Activated CD4-positive, alpha-beta T cell treated with anti-CD3 and anti-CD28 coated beads for 48 hours (primary cell): ENCODE data around the gene DHH.

Experiments
- DNase-seq: peaks from one replicate; pipeline ENCODE4 v3.0.0-alpha.2; 2020

Gene DHH

GRCh38 chr12:49108958-49109404 lies 14.4 kb upstream of the DHH start:
- no peak for DNase-seq

DNA sequence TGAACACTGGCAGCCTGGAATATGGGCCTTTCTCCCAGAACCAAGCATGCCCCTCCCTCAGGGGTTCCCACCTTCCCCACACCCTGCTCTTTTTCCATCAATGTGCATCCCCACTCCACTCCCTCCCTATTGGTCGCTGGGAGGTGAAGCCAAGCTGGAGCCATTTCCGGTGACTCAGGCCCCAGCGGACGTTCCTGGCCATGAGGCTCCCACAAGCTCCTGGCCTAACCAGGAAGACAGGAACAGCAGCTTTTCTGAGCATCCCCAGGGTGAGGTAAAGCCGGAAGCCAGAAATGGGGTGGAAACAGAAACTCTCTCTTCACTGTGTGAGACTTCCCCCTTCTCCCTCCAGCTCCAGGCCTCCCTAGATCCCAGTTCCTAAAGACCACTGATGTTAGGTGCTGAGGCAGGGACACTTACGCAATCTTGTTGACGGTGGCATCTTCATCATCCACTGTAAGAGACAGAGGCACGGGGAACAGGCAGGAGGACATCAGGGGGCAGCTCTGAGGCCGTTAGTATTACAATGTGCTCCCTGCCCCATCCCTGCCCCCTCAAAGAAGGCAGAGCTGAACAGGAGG lies 11.0 kb upstream of the DHH start:
- no peak for DNase-seq

GRCh38 chr12:49104822-49105221 lies 10.2 kb upstream of the DHH start:
- no peak for DNase-seq

- DNase-seq, result no peak
These were observed 5.8 kb upstream of the DHH start for GRCh38 chr12:49100380-49100779.

DNA sequence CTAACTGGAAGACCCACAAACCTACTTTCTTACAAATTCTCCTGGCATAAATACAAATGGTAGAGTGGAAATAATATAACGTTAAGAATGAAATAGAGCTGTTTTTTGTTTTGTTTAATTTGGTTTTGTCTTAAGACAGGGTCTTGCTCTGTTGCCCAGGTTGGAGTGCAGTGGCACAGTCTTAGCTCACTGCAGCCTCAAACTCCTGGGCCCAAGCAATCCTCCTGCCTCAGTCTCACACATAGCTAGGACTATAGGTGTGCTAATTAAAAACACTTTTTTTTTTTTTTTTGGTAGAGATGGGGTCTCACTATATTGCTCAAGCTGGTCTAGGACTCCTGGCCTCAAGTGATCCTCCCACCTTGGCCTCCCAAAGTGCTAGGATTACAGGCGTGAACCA lies 4.1 kb upstream of the DHH start:
- no peak for DNase-seq

DNA sequence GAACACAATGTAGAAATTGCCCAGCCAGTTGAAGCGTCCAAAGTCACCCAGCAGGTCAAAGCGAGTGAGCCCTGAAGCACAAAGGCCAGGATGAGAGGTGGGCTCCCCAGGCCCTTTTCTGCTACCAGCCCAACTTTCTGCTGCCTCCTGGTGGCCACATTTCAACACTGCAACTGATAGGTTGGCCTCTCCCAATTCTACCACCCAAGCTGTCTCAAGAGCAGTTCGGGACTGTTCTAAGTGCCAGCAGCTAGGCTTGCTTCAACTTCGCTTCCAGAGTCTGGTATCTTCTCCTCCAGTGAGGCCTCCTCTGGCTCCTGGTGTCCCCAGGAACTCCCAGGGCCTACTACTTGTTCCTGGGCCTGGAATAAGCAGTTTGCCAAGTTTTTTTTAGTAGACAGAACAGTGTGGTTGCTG lies 3.4 kb upstream of the DHH start:
- peak; percentile 74 for DNase-seq

DNA sequence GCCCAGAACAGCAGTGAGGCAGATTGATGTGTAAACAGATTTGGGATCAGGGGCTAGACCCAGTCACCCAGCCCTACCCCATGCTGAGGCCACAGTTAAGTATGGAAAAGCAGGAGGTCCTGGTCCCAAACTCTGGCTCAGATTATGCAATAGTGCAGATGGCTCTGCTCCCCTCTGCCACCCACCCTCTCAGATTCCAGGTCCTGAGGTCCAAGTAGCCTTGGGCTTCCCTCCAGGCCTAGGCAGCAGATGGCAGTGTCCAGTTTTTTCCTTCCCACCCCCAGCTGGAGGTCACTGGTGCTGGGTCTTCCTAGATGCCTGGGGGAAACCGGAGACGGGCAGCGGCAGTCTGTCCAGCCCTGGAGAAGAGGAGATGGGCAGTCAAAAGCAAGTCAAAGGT lies 2.8 kb upstream of the DHH start:
- DNase-seq, result no peak

DNA sequence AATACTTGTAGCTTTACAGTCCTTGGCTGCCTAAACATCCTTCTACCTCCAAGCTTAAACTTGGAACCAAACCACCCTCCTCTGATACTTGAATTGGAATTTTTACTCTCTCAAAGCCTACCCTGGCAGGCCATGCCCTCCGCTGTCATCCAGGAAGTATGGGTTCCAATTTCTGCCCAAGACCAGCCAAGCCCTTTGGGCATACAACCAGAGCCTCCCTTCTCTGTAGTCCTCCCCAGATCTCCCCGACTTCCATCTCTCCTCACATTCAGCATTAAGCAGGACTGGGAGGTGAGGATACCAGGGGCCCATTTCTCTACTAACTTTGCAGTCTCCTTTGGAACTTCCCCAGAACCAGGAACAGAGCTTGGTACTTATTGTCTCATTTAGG lies 369 bp upstream of the DHH start:
- DNase-seq, result no peak

DNA sequence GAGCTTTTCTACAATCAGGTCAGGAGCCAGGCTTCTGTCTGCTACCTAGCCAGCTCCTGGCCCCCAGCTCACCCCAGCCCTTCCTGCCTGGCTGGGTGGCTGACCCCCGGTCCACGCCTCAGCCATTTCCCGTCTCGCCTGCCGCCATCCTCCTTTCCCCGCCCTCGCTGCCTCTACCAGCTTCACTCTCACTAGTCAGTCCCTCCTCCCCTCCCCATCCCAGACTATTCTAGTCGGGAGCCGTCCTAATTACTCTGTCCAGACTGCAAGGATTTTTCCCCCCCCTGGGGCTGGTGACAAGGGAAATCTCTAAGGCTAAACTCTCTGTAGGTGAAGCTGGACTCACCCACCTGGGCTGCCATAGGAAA lies 825 bp downstream of the DHH start:
- no peak for DNase-seq

DNA sequence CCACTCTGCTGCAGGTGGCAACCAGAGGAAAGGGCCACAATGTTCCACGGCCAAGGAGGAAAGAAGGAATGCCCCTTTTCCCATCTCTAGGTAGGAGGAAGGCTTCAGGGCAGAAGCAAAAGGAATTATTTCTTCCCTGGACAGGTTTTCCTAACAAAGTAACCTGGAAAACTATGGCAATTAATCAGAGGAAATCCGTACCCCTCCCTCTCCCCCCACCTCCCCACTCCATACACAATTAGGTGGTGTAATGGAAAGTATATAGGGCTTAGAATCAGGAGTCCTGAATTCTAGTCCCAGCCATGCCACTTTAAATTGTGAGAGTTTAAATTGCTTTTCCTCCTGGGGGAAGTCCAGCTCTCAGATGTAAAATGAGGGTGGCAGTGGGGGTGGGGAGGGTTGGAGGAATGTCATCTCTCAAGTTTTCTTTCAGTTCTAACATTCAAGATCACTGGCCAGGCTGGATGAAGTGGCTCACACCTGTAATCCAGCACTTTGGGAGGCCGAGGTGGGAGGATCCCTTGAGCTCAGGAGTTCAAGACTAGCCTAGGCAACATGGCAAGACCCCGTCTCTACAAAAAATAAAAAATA lies 1.7 kb downstream of the DHH start:
- DNase-seq, result no peak

DNA sequence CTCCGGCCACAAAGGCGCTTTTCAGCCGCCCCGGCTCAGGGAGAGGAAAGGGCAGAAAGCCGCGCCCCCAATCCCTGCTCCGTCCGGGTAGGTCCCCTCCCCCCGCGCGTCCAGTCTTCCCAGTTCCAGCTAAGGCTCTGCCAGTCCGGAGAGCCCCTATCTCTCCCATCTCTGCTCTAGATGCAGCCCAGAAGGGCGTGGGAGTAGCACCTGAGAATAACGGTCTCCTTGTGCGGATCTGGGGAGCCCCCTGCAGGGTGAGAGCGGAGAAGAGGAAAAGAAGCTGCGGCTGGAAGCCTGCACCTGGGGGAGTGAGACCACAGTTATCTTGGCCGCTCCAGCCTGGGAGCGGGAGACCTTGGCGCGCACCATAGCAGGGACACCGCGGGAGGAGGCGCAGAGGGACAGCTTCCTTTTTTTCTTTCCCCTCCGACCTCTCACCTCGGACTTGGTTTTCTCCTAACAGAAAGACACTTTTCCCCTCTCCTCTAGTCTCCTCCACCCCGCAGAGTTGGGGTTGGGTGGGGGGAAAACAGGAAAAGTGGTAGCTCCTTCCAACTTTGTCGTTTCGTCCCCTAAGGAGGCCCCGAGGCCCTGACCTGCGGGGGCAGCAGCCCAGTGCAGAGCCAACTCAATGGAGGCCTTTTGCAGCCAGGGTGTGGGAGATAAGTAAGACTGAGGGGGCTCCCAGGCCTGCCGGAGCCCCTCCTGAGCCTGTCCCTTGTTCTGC lies 2.4 kb downstream of the DHH start:
- DNase-seq, result peak; percentile 75

- no peak for DNase-seq
These were observed 2.8 kb downstream of the DHH start for GRCh38 chr12:49091836-49092085.

DNA sequence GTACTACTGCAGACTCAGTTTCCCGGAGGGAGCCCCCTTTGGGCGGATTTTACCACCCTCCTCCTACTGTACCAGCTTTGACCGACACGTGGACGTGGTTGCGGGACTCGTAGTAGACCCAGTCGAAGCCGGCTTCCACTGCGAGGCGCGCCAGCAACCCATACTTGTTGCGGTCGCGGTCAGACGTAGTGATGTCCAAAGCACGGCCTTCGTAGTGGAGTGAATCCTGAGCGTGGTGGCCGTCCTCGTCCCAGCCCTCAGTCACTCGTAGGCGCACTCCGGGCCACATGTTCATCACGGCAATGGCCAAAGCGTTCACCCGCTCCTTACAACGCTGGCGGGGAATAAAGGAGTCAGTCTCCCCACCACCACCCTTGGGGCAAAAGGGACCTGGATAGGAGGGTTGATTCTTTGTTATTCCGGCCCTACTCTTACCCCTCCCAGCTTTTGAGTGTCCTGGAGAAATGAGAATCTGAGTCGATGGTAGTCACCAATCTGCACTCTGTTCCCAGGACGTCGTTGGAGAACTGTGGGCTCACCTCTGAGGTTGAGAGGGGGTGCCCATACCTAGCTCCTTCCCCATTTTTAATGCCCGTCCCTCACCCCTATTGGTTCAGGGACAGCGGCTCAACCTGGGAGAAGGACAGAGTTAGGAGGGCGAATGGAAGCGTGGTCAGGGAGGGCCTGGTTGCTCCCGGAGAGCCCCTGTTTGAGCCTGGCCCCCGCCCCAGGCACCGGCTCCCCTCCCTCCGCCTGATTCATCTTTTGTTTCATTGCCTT lies 3.4 kb downstream of the DHH start:
- DNase-seq, result peak; percentile 17

DNA sequence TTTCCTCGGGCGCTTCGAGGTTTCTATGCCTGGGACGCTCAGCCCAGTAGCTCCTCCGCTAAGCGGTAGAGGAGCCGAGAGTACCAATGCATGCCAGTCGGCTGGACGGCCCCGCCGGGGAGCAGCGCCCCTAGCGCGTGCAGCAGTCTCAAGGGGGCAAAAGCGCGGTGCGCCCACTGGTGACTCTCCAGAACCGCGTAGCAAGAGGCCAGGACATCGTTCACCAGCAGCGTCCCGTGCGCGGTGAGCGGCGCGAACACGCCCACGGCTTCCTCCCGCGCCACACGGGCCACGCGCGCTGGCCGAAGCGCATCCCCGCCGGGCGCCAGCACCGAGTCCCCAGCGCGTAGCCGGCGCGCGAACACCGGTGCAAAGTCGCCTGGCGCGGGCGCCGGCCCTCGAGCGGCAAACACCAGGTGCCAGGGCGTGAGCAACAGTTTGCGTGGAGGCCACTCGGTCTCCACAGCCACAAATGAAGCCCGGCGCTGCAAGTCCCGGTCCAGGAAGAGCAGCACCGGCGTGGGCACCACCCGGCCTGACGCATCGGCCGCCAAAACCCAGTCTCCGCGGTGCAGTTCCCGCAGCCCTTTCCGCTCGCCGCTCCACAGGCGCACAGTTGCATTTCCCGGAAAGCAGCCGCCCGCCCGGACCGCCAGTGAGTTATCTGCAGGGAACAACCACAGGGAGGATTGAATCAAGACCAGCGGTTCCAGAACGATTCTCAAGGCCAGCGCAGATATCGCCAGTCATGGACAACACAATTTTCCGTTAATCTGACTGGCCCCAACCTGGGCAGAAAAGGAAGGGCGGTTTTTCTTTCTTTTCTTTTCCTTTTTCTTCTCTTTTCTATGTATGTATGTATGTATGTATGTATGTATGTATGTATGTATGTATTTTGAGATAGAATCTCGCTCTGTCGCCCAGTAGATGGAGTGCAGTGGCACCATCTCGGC lies 4.5 kb downstream of the DHH start:
- peak; percentile 50 for DNase-seq

DNA sequence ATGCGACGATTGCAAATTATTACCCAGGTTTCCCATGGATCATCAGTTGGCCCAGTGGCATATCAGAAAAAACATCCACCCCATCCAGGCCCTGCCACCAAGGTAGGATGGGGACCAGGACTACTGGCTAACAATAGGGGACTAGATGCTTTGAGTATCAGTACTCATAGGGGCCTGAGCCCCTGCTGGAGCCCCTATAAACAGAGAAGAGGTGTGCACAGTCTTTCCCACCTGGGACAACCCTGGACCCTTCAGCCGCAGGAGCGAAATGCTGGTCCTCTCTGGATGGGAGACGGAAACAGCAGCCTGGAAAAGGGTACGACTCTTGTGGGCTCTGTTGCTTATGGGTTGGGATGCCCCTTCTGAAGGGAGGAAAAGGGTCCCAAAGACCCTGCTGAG lies 5.7 kb downstream of the DHH start:
- no peak for DNase-seq

- peak; percentile 78 for DNase-seq
These were observed 6.3 kb downstream of the DHH start for GRCh38 chr12:49088150-49088931.

DNA sequence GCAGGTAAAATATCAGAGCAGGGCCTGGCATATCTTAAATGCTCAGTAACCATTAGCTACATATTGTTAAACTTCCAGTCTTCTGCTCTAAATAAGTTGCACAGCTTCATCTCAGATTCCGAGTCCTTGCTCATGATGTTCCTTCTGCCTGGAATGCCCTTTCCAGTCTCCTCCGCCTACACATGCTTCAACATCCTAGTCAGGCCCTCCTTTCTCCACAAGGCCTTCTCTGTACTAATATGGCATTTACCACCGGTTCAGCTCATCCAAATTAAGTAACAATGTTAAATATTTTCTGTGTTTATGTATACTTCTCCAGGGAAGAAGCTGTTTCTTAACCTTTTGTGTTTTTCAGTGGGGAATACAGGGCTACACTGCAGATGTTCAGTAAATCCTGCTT lies 8.5 kb downstream of the DHH start:
- DNase-seq, result no peak

- DNase-seq, result no peak
These were observed 10.2 kb downstream of the DHH start for GRCh38 chr12:49084438-49084837.

DNA sequence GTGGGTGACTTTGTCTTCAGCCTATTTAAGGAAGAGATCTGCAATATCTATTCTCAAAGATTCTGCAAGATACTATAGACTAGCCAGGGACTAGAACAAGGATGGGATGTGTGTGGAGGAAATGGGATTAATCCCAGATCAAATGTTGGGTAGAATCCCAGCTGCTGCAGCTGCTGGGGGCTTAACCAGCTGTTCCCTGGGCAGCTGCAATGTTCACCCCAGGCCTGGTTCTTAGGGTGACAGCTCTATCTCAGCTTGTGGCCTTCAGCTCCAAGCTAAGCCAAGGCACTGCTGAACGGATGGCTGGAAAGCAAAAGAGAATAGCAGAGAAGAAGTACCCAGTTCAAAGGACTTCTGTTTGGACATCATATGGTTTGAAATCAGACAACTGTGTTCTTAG lies 14.8 kb downstream of the DHH start:
- DNase-seq, result no peak

- DNase-seq, result no peak
These were observed 23.6 kb downstream of the DHH start for GRCh38 chr12:49070971-49071370.

DNA sequence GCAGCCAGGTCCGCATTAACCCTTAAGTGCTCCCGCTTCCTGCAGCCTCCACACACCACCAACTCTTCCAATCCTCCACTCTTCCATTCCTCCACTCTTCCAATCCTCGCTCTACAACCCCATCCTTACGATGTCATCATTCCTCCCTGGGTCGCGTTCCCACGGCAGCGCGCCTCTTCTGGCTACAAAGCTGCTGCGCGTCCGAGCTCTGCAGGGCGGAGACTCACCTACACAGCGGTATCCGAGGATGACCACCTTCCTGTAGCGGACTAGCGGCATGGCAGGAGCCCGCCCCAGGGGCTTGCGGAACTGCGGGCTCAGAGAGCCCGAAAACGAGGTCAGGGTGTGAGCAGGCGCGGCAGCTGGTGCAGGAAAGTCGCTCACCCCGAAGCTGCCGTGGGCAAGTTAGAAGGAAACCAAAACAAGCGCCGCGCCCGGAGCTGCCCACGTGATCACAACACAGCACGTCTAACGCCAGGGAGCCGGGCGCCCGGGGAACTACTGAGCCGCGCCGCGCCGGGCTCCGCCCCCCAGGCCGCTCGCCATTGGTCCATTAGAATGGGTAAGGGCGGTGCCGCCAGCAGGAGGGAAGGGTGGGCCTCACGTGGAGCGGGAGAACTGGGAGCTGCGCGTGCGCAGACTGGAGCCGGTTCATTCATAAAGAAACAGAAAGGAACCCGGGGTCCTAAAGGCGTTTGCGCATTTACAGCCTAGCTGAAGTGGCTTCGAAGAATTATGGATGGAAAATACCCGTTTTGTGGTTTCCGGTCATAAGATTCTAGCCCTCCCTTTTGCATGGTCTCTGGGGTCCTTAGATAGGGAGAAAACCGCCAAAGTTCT lies 24.9 kb downstream of the DHH start, which contains the start of gene RHEBL1:
TSS of gene RHEBL1 (minus strand) at position 473 of the 840 bp plus-strand sequence. CDS start at position 279, 194 bp downstream.
- peak; percentile 100 for DNase-seq
